ENCODE measurements around the gene TSSK1B.

- no peak for TF ChIP-seq POLR2A (IDR thresholded peaks at IDR 0.05; ENCODE audit: low read depth, low read length)
- no peak for TF ChIP-seq POLR2AphosphoS5 (IDR thresholded peaks at IDR 0.05; ENCODE audit: low read depth, low read length)
- TF ChIP-seq TAF1 (IDR thresholded peaks at IDR 0.05; ENCODE audit: low read depth, low read length) = no peak
- no peak for TF ChIP-seq SPI1 (IDR thresholded peaks at IDR 0.05; ENCODE audit: low read depth, low read length)
- TF ChIP-seq POU2F2 (IDR thresholded peaks at IDR 0.05; ENCODE audit: low read depth, low read length) = no peak
Measured at GRCh38 chr5:113390224-113390623, 44.6 kb downstream of the TSSK1B start.
